SH-SY5Y (cell line): Measurements from ENCODE around the gene GPRIN3.

Experiments used
- GATA2 ChIP-seq: IDR thresholded peaks from 2 replicates; pipeline ENCODE4 v1.6.1; 2011; ENCODE audit warnings: mild to moderate bottlenecking, low read depth, low read length
- GATA3 ChIP-seq: IDR thresholded peaks from 2 replicates; pipeline ENCODE4 v1.6.1; 2011; ENCODE audit warnings: low read depth, mild to moderate bottlenecking, low read length, moderate library complexity

GRCh38 chr4:89311433-89311832 is 3.8 kb upstream of the GPRIN3 start:
- TF ChIP-seq GATA2 (no peak), GATA3 (no peak)
